GM12864 (cell line): ENCODE measurements around the gene PQBP1.

ENCODE experiments used
- DNase-seq: peaks from one replicate; pipeline ENCODE4 v3.0.0-alpha.2; 2011; ENCODE audit warnings: low read depth
- H3K4me3 ChIP-seq: 2 replicates; pipeline ENCODE4 v1.5.1; 2011; ENCODE audit warnings: mild to moderate bottlenecking, low read depth, low read length, control low read depth
- CTCF ChIP-seq: IDR thresholded peaks from 2 replicates; pipeline ENCODE4 v1.5.1; 2011; ENCODE audit warnings: low read depth, mild to moderate bottlenecking, moderate library complexity, low read length, control low read depth, inconsistent platforms; ENCODE audit errors: missing control alignments

PQBP1 gene

DNA sequence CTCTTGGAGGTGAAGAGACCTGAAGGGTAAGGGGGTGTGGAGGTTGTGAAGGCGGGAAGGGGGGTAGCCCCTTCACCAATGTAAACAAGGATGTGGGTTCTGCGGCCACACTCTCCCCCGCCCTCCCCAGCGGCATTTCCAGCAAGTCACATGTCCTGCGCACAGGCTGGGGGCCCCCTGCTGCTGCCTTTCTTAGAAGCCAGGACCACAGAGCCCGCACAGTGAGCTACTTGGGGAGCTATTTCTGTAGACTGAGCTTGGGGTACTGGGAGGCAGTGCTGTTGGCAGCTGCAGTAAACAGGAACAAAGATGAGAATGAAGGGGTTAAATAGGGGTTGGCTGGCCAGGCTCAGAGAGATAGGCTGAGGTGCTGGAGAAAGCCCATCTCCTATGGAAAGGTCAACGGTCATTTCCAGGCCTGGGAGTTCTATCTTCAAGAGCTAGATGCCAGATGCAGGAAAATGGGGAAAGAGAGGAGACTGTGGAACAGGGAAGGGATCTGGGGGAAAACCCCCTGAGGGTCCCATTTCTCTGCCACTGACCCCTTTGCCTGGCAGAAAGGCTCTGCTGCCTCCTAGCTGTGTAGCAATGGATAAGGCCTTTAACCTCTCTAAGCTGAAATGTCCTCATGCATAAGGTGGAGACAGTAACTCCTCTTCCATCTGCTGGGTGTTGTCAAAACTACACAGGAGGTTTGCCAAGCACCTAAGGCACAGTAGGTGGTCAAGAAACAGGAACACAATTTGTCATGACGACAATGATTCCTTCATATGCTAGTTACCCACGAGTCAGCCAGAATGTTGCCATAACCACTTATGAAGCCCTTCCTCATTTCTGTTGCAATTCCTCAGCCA, 39.6 kb downstream of the PQBP1 start:
- peak; percentile 39 for TF ChIP-seq CTCF
- DNase-seq, result peak; percentile 81
- peak overlapping the region; percentile 20 for H3K4me3 ChIP-seq

- DNase-seq, result peak; percentile 64
- no peak overlapping the region for H3K4me3 ChIP-seq
- no peak for TF ChIP-seq CTCF
Observed at GRCh38 chrX:48938721-48939425, 41.1 kb downstream of the PQBP1 start.

DNA sequence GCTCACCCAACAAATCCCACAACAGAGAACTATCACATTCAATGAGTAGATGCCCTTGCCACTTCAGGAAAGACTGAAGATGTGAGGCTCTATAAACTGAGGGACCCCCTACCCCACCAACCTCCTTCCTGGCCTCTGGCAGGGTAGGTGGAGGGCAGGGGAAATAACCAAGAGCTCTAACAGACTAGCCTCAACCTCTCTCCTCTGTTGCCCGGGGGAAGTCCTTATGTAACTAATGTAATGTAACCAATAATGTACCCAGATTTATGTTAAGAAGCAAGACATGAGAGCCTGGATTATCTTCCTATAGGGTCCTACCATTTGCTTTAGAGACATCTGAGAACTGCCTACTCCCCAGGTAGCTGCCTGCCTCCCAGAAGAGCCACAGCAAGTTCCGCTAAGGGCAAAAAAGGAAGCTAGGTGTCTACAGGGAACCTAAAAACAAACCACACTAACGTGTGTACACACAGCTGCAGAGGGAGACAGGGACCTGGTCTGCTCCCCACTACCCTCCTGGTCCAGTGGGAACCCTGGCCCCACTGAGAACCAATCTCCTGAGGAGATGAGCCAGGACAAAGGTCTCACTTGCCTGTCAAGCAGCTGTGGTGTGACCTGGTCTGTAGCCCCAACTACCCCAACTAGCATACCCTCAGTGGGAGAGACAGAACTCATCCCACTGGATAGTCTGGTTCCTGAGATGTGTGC, 41.9 kb downstream of the PQBP1 start:
- no peak overlapping the region for H3K4me3 ChIP-seq
- DNase-seq, result no peak
- TF ChIP-seq CTCF, result no peak

- DNase-seq, result no peak
- H3K4me3 ChIP-seq, result no peak overlapping the region
- no peak for TF ChIP-seq CTCF
Observed at GRCh38 chrX:48940404-48940955, 42.8 kb downstream of the PQBP1 start.

GRCh38 chrX:48942895-48943294, 45.2 kb downstream of the PQBP1 start:
- H3K4me3 ChIP-seq, result no peak overlapping the region
- no peak for DNase-seq
- TF ChIP-seq CTCF, result no peak

- no peak for DNase-seq
- no peak overlapping the region for H3K4me3 ChIP-seq
- peak; percentile 70 for TF ChIP-seq CTCF
Observed at GRCh38 chrX:48945517-48946348, 48.0 kb downstream of the PQBP1 start.
